T-helper 1 cell (primary cell): ENCODE results near the gene MALSU1.
"Not testable (repeated sequence)": the region's sequence is repeated elsewhere in the genome, so short reads cannot be mapped to it uniquely, and the experiment has no call there.

Source experiments
- DNase-seq, 5 donors: peaks; one replicate each; pipeline ENCODE4 v3.0.0-alpha.2; 2012 to 2020

The MALSU1 gene

GRCh38 chr7:23287612-23288011 is 11.5 kb upstream of the MALSU1 start:
- peak in 1 of 5 donors; percentile 38 for DNase-seq

GRCh38 chr7:23290993-23291392 is 8.1 kb upstream of the MALSU1 start:
- DNase-seq = no peak

GRCh38 chr7:23291957-23292560 is 7.1 kb upstream of the MALSU1 start:
- no peak for DNase-seq

GRCh38 chr7:23292623-23293022 is 6.5 kb upstream of the MALSU1 start:
- DNase-seq = no peak

- DNase-seq = no peak
These were observed 5.6 kb upstream of the MALSU1 start for GRCh38 chr7:23293500-23294073.

GRCh38 chr7:23294549-23295400 is 4.4 kb upstream of the MALSU1 start:
- no peak for DNase-seq

- DNase-seq = no peak
These were observed 3.8 kb upstream of the MALSU1 start for GRCh38 chr7:23295401-23295697.

GRCh38 chr7:23298141-23298881 is 828 bp upstream of the MALSU1 start:
- no peak for DNase-seq

- DNase-seq = peak in 1 of 5 donors; percentile 2
These were observed 696 bp downstream of the MALSU1 start for GRCh38 chr7:23299770-23300300.

- peak in 1 of 5 donors; percentile 7 for DNase-seq
These were observed 7.9 kb downstream of the MALSU1 start for GRCh38 chr7:23306936-23307521.

- DNase-seq = no peak
These were observed 9.6 kb downstream of the MALSU1 start for GRCh38 chr7:23308754-23309153.

- not testable (repeated sequence) for DNase-seq
These were observed 13.0 kb downstream of the MALSU1 start for GRCh38 chr7:23312141-23312540.

- no peak for DNase-seq
These were observed 16.2 kb downstream of the MALSU1 start for GRCh38 chr7:23315366-23315765.

GRCh38 chr7:23331132-23331531 is 32.0 kb downstream of the MALSU1 start:
- DNase-seq = no peak

GRCh38 chr7:23332193-23332592 is 33.1 kb downstream of the MALSU1 start:
- DNase-seq = no peak

GRCh38 chr7:23332910-23333612 is 33.9 kb downstream of the MALSU1 start:
- DNase-seq = no peak

GRCh38 chr7:23333671-23334246 is 34.6 kb downstream of the MALSU1 start:
- DNase-seq = no peak

GRCh38 chr7:23334482-23335056 is 35.4 kb downstream of the MALSU1 start:
- no peak for DNase-seq

GRCh38 chr7:23335136-23335535 is 36.0 kb downstream of the MALSU1 start:
- no peak for DNase-seq

GRCh38 chr7:23335621-23336020 is 36.5 kb downstream of the MALSU1 start:
- no peak for DNase-seq

GRCh38 chr7:23336086-23336485 is 36.9 kb downstream of the MALSU1 start:
- DNase-seq = no peak
